Dendritic cell treated with granulocyte-macrophage colony-stimulating factor and Interleukin-4, amounts not matched to agents 40 ng/mL and 50 ng/mL, for 4 days (primary cell): Measurements from ENCODE around the gene NOS1.
"Not testable (repeated sequence)": the region's sequence is repeated elsewhere in the genome, so short reads cannot be mapped to it uniquely, and the experiment has no call there.

ENCODE experiments used
- H3K27ac Mint-ChIP-seq: one replicate; pipeline ENCODE4 v1.8.0; 2022; ENCODE audit warnings: mild to moderate bottlenecking, mixed read lengths
- H3K27me3 Mint-ChIP-seq: one replicate; pipeline ENCODE4 v1.8.0; 2022; ENCODE audit warnings: mild to moderate bottlenecking, mixed read lengths
- H3K36me3 Mint-ChIP-seq: one replicate; pipeline ENCODE4 v1.8.0; 2022; ENCODE audit warnings: low read depth, mixed read lengths
- H3K4me1 Mint-ChIP-seq: one replicate; pipeline ENCODE4 v1.8.0; 2022; ENCODE audit warnings: low read depth, mixed read lengths
- H3K4me3 Mint-ChIP-seq: one replicate; pipeline ENCODE4 v1.8.0; 2022; ENCODE audit warnings: mild to moderate bottlenecking, moderate library complexity, mixed read lengths
- H3K9me3 Mint-ChIP-seq: one replicate; pipeline ENCODE4 v1.8.0; 2022; ENCODE audit warnings: mixed read lengths
- intact Hi-C: fragments of 100-400 bp; cut with micrococcal nuclease; formaldehyde crosslinking; loops from one replicate; pipeline ENCODE4 v1.15.0; 2022

The NOS1 gene

GRCh38 chr12:117192057-117192456 is 169.4 kb downstream of the NOS1 start:
- Mint-ChIP-seq H3K36me3 (peaks cover 15% of the 10 kb centered on the region), H3K27me3 (peaks cover 44% of the 10 kb centered on the region), H3K27ac (no peak overlapping the region), H3K9me3 (peaks cover 9% of the 10 kb centered on the region), H3K4me3 (no peak overlapping the region), H3K4me1 (peaks cover 19% of the 10 kb centered on the region)
- intact Hi-C loops, result no loop called here

- Mint-ChIP-seq H3K4me1 (peaks cover 19% of the 10 kb centered on the region), H3K27me3 (peaks cover 38% of the 10 kb centered on the region), H3K9me3 (peaks cover 9% of the 10 kb centered on the region), H3K4me3 (peak within 1 kb of the TSS; percentile 84), H3K36me3 (peaks cover 24% of the 10 kb centered on the region), H3K27ac (peak within 1 kb of the TSS; percentile 77)
- intact Hi-C loops, result no loop called here
These were observed 171.1 kb downstream of the NOS1 start, which contains the start of gene FBXO21 for GRCh38 chr12:117190210-117190781. Gene FBXO21, minus strand, starts transcription at chr12:117190470. Its CDS starts 14 bp downstream, at chr12:117190456.

DNA sequence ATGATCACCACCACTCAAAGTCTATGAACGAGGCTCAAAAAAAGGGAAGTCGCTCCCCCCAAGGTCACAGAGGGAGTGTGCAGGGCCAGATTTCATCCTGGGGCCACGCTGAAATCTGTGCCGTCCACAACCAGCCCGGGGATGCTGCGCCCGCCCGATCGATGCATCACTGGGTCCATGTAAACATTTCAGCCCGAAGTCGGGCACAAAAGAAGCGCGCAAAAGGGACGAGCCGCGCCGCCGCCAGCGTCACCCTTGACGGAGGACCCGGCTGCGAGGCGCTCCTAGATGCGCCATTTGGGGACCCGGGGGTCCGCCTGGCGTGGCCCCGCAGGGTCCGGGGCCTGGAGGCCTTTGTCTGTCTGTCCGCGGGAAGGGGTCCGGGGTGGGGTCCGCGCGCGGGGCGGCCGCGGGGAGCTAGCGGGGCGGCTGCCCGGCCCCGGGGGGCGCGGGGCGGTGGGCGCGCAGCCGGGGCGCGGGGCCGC is 171.7 kb downstream of the NOS1 start:
- Mint-ChIP-seq H3K27me3 (peaks cover 37% of the 10 kb centered on the region), H3K9me3 (peaks cover 9% of the 10 kb centered on the region), H3K4me3 (peak overlapping the region; percentile 84), H3K27ac (peak overlapping the region; percentile 77), H3K36me3 (peaks cover 29% of the 10 kb centered on the region), H3K4me1 (peaks cover 19% of the 10 kb centered on the region)
- intact Hi-C loops, result no loop called here

- peak overlapping the region; percentile 77 for H3K27ac Mint-ChIP-seq
- intact Hi-C loops, result no loop called here
- H3K4me3 Mint-ChIP-seq, result peak overlapping the region; percentile 84
- H3K27me3 Mint-ChIP-seq, result peaks cover 35% of the 10 kb centered on the region
- H3K36me3 Mint-ChIP-seq, result peaks cover 35% of the 10 kb centered on the region
- peaks cover 8% of the 10 kb centered on the region for H3K9me3 Mint-ChIP-seq
- peaks cover 19% of the 10 kb centered on the region for H3K4me1 Mint-ChIP-seq
These were observed 172.3 kb downstream of the NOS1 start for GRCh38 chr12:117188961-117189724.

GRCh38 chr12:117188121-117188665 is 173.2 kb downstream of the NOS1 start:
- peaks cover 29% of the 10 kb centered on the region for H3K27me3 Mint-ChIP-seq
- peaks cover 19% of the 10 kb centered on the region for H3K4me1 Mint-ChIP-seq
- no peak overlapping the region for H3K4me3 Mint-ChIP-seq
- no peak overlapping the region for H3K27ac Mint-ChIP-seq
- no peaks in the 10 kb centered on the region for H3K9me3 Mint-ChIP-seq
- intact Hi-C loops, result no loop called here
- peaks cover 45% of the 10 kb centered on the region for H3K36me3 Mint-ChIP-seq

DNA sequence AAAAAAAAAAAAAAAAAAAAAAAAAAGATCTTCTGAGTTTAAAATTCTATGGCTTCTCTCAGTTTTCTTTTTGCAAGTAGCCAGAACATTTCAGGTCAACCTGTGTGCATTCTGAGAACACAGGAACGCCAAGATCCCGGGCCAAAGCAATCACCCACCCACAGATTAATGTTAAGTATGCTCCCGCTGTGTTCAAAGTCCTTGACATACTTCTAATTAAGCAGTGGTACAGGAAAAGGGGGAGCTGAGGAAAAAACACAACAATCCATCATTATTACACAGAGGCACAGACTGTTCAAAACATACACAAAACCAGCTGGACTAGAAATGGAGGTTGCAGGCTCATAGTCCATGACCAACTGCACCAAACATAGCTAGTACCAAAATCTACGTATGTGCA is 174.0 kb downstream of the NOS1 start:
- no peak overlapping the region for H3K4me3 Mint-ChIP-seq
- no peaks in the 10 kb centered on the region for H3K9me3 Mint-ChIP-seq
- no peak overlapping the region for H3K27ac Mint-ChIP-seq
- intact Hi-C loops, result no loop called here
- peaks cover 49% of the 10 kb centered on the region for H3K36me3 Mint-ChIP-seq
- peaks cover 19% of the 10 kb centered on the region for H3K4me1 Mint-ChIP-seq
- H3K27me3 Mint-ChIP-seq, result peaks cover 21% of the 10 kb centered on the region

GRCh38 chr12:117182866-117183265 is 178.6 kb downstream of the NOS1 start:
- Mint-ChIP-seq H3K27me3 (no peaks in the 10 kb centered on the region), H3K27ac (no peak overlapping the region)
- intact Hi-C loops, result no loop called here

DNA sequence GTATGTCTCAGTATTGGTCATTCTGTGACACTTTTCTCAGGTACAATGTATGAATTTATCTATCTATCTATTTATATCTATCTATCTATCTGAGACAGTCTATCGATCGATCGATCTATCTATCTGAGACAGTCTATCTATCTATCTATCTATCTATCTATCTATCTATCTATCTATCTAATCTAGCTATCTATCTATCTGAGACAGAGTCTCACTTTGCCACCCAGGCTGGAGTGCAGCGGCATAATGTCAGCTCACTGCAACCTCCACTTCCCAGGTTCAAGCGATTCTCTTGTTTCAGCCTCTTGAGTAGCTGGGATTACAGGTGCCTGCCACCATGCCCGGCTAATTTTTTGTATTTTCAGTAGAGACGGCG is 180.0 kb downstream of the NOS1 start:
- H3K4me1 Mint-ChIP-seq, H3K27ac Mint-ChIP-seq, H3K27me3 Mint-ChIP-seq, H3K9me3 Mint-ChIP-seq, H3K4me3 Mint-ChIP-seq, intact Hi-C loops: not testable (repeated sequence)
- H3K36me3 Mint-ChIP-seq, result peaks cover 86% of the 10 kb centered on the region

More at GRCh38 chr12:117182866-117183265, 178.6 kb downstream of the NOS1 start:
- Mint-ChIP-seq H3K36me3 (peaks cover 87% of the 10 kb centered on the region), H3K9me3 (no peaks in the 10 kb centered on the region), H3K4me1 (no peaks in the 10 kb centered on the region), H3K4me3 (no peak overlapping the region)

DNA sequence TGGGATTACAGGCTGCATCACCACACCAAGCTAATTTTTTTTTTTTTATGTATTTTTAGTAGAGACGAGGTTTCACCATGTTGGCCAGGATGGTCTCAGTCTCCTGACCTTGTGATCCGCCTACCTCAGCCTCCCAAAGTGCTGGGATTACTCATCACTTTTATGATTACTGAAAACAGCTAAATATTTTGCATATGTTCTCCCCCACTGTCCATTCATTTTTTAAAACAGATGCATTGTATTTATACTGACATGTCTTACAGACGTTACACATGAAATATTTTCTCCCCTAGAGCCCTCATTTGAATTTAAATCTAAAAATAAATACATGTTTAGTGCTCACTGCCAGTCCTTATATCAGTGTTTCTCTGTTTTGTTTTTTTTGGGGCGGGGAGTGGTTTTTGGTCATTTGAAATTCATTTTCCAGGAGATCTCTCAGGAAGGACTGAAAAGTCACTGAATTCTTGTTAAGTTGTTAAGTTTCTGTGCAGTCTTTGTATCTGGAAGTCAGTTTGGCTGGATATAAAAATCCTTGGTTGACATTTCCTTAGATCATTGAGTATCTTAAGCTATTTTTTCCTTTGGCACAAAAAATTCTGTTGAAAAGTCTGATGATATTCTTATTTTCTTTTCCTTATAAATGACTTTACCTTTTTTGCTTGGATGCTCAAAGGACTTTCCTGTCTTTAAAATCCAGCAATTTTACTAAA is 180.5 kb downstream of the NOS1 start:
- Mint-ChIP-seq H3K4me3 (no peak overlapping the region), H3K36me3 (peaks cover 87% of the 10 kb centered on the region), H3K27me3 (no peaks in the 10 kb centered on the region), H3K27ac (no peak overlapping the region), H3K4me1 (no peaks in the 10 kb centered on the region), H3K9me3 (no peaks in the 10 kb centered on the region)
- intact Hi-C loops, result no loop called here

DNA sequence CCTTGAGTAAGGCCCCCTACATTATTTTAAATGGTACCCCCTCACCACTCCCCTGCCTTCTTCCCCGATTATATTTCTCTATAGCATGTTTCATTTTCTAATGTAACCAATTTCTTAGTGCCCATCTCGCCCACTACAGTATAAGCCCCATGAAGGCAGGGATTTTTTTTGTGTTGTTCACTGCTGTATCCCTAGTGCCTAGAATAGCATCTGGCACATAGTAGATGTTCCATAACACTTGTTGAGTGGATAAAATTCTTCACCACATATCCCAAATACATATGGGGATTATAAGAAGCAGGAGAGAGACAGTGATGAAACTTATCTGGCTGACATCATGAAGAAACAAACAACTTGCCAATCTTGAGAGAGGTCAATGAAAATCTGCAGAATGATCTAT is 182.7 kb downstream of the NOS1 start:
- H3K4me3 Mint-ChIP-seq, result no peak overlapping the region

GRCh38 chr12:117178301-117178700 is 183.1 kb downstream of the NOS1 start:
- Mint-ChIP-seq H3K9me3 (no peaks in the 10 kb centered on the region), H3K27ac (no peak overlapping the region), H3K27me3 (no peaks in the 10 kb centered on the region), H3K4me3 (no peak overlapping the region), H3K4me1 (no peaks in the 10 kb centered on the region), H3K36me3 (peaks cover 92% of the 10 kb centered on the region)
- intact Hi-C loops, result no loop called here

More for the DNA sequence above, 182.7 kb downstream of the NOS1 start:
- Mint-ChIP-seq H3K9me3 (no peaks in the 10 kb centered on the region), H3K36me3 (peaks cover 92% of the 10 kb centered on the region), H3K27ac (no peak overlapping the region), H3K27me3 (no peaks in the 10 kb centered on the region), H3K4me1 (no peaks in the 10 kb centered on the region)
- intact Hi-C loops, result no loop called here

DNA sequence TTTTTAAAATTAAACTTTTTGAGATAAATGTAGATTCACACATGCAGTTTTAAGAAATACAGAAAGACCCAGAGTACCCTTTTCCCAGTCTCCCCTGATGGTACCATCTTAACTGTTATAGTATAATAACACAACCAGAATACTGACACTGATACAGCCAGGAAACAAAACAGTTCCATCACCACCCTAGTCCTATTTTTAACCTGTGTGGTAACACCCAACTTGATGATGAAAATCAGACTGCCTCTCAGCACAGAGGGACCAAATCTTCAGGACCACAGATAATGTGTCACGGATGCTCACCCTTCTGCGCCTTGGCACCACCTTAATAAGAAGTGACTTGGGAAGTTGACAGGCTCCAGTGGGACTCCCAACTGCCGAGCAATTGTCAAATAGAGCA is 189.3 kb downstream of the NOS1 start:
- intact Hi-C loops, result no loop called here
- Mint-ChIP-seq H3K27ac (no peak overlapping the region), H3K36me3 (peaks cover 96% of the 10 kb centered on the region), H3K27me3 (no peaks in the 10 kb centered on the region), H3K9me3 (no peaks in the 10 kb centered on the region), H3K4me3 (no peak overlapping the region), H3K4me1 (no peaks in the 10 kb centered on the region)

DNA sequence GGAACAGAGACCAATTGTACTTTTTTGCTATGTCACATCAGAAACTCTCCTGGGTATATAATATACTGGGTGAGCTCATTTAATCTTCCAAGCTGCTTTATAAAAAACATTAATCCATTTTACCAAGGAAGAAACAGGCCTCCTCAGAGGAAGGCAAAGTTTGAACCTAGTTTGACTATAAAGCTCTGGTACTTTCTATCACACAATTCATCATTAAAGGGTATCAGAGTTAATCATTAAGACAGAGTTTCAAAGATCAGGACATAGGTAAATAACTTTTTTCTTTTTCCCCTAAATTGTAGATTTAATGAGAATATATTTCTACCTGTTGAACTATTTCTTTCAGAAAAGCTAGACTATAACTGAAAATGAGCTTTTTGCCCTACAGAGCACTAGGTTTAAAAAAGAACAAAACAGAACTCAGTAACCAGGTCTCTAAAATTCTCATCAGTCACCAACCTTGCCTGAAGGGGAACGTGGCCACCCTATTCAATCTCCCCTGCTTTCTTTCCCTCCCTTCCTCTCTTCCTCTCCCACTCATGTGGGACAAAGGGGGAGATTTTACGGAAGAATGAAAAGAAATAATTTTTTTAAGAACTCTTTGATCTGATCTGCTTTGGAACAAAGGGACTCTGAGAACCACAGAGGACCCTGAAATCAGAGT is 189.8 kb downstream of the NOS1 start:
- Mint-ChIP-seq H3K27ac (no peak overlapping the region), H3K4me1 (no peaks in the 10 kb centered on the region), H3K36me3 (peaks cover 96% of the 10 kb centered on the region), H3K9me3 (no peaks in the 10 kb centered on the region), H3K4me3 (no peak overlapping the region), H3K27me3 (no peaks in the 10 kb centered on the region)
- intact Hi-C loops, result no loop called here
